Activated T-helper 17 cell treated with anti-CD3 and anti-CD28 coated beads, Interleukin-2, amount 50 U/mL, for 72 hours (primary cell): ENCODE data around the gene HAPLN1. TPM values are rescaled to one million over a fixed set of nuclear protein-coding genes. Genes with fewer than 3 reads are reported as not detected.
A peak's percentile ranks its signal among the peaks of the same experiment; 100 is the strongest.

Experiments used
- ATAC-seq: fragments of 150-1000 bp; cut with Tn5 transposase; replicated peaks from 2 replicates; pipeline ENCODE4 v1.10.0; 2021; ENCODE audit warnings: mild to moderate bottlenecking, moderate library complexity
- H3K27ac Mint-ChIP-seq: one replicate; pipeline ENCODE4 v1.8.0; 2022; ENCODE audit warnings: mixed read lengths
- H3K27me3 Mint-ChIP-seq: one replicate; pipeline ENCODE4 v1.8.0; 2022; ENCODE audit warnings: mixed read lengths
- H3K36me3 Mint-ChIP-seq: one replicate; pipeline ENCODE4 v1.8.0; 2022; ENCODE audit warnings: low read depth, mild to moderate bottlenecking, mixed read lengths
- H3K4me1 Mint-ChIP-seq: one replicate; pipeline ENCODE4 v1.8.0; 2022; ENCODE audit warnings: mixed read lengths
- H3K4me3 Mint-ChIP-seq: one replicate; pipeline ENCODE4 v1.8.0; 2022; ENCODE audit warnings: mild to moderate bottlenecking, mixed read lengths
- H3K9me3 Mint-ChIP-seq: one replicate; pipeline ENCODE4 v1.8.0; 2022; ENCODE audit warnings: mixed read lengths
- total RNA-seq, 2 donors: library from RNA; stranded (reverse); gene quantifications; one replicate each; pipeline ENCODE4 v1.2.3, GENCODE V29; 2022

HAPLN1 gene
- total RNA-seq, 2 donors from 2014 or later, result not detected

- H3K4me1 Mint-ChIP-seq, result no peaks in the 10 kb centered on the region
- no peaks in the 10 kb centered on the region for H3K36me3 Mint-ChIP-seq
- no peak overlapping the region for H3K4me3 Mint-ChIP-seq
- no peak overlapping the region for H3K27ac Mint-ChIP-seq
- peaks cover 11% of the 10 kb centered on the region for H3K27me3 Mint-ChIP-seq
- H3K9me3 Mint-ChIP-seq, result peaks cover 4% of the 10 kb centered on the region
- ATAC-seq, result no peak
Measured at GRCh38 chr5:83729362-83729761, 8.7 kb upstream of the HAPLN1 start.

- Mint-ChIP-seq H3K4me3 (no peak overlapping the region), H3K36me3 (no peaks in the 10 kb centered on the region), H3K9me3 (no peaks in the 10 kb centered on the region), H3K4me1 (peaks cover under 1% of the 10 kb centered on the region), H3K27ac (no peak overlapping the region), H3K27me3 (peaks cover 25% of the 10 kb centered on the region)
- no peak for ATAC-seq
Measured at GRCh38 chr5:83726912-83727311, 6.3 kb upstream of the HAPLN1 start.

GRCh38 chr5:83724935-83725334, 4.3 kb upstream of the HAPLN1 start:
- peaks cover 6% of the 10 kb centered on the region for H3K4me1 Mint-ChIP-seq
- no peak for ATAC-seq

GRCh38 chr5:83724001-83724400, 3.3 kb upstream of the HAPLN1 start:
- H3K27me3 Mint-ChIP-seq, result peaks cover 44% of the 10 kb centered on the region
- no peak for ATAC-seq
- peaks cover 6% of the 10 kb centered on the region for H3K4me1 Mint-ChIP-seq
- no peaks in the 10 kb centered on the region for H3K9me3 Mint-ChIP-seq
- H3K27ac Mint-ChIP-seq, result no peak overlapping the region
- no peak overlapping the region for H3K4me3 Mint-ChIP-seq
- H3K36me3 Mint-ChIP-seq, result no peaks in the 10 kb centered on the region

More at GRCh38 chr5:83724935-83725334, 4.3 kb upstream of the HAPLN1 start:
- H3K27me3 Mint-ChIP-seq, result peaks cover 42% of the 10 kb centered on the region
- no peaks in the 10 kb centered on the region for H3K9me3 Mint-ChIP-seq
- H3K4me3 Mint-ChIP-seq, result no peak overlapping the region
- no peak overlapping the region for H3K27ac Mint-ChIP-seq
- no peaks in the 10 kb centered on the region for H3K36me3 Mint-ChIP-seq

GRCh38 chr5:83723031-83723430, 2.4 kb upstream of the HAPLN1 start:
- Mint-ChIP-seq H3K4me3 (peak overlapping the region; percentile 71), H3K27me3 (peaks cover 50% of the 10 kb centered on the region), H3K36me3 (no peaks in the 10 kb centered on the region), H3K4me1 (peaks cover 6% of the 10 kb centered on the region), H3K9me3 (no peaks in the 10 kb centered on the region), H3K27ac (no peak overlapping the region)
- no peak for ATAC-seq

- peak; percentile 38 for ATAC-seq
- Mint-ChIP-seq H3K4me3 (peak overlapping the region; percentile 71), H3K27ac (no peak overlapping the region), H3K9me3 (no peaks in the 10 kb centered on the region), H3K27me3 (peaks cover 49% of the 10 kb centered on the region), H3K36me3 (no peaks in the 10 kb centered on the region), H3K4me1 (peaks cover 6% of the 10 kb centered on the region)
Measured at GRCh38 chr5:83721953-83722901, 1.6 kb upstream of the HAPLN1 start.

- Mint-ChIP-seq H3K36me3 (no peaks in the 10 kb centered on the region), H3K4me3 (no peak overlapping the region), H3K27ac (no peak overlapping the region), H3K27me3 (peaks cover 47% of the 10 kb centered on the region), H3K9me3 (no peaks in the 10 kb centered on the region), H3K4me1 (peaks cover 6% of the 10 kb centered on the region)
- ATAC-seq, result no peak
Measured at GRCh38 chr5:83718936-83719495, 1.6 kb downstream of the HAPLN1 start.

- ATAC-seq, result peak; percentile 46
- Mint-ChIP-seq H3K27ac (no peak overlapping the region), H3K4me3 (no peak overlapping the region), H3K4me1 (peaks cover 6% of the 10 kb centered on the region), H3K9me3 (no peaks in the 10 kb centered on the region), H3K27me3 (peaks cover 49% of the 10 kb centered on the region), H3K36me3 (no peaks in the 10 kb centered on the region)
Measured at GRCh38 chr5:83718195-83718825, 2.3 kb downstream of the HAPLN1 start.

GRCh38 chr5:83715236-83716065, 5.2 kb downstream of the HAPLN1 start:
- Mint-ChIP-seq H3K36me3 (no peaks in the 10 kb centered on the region), H3K4me3 (no peak overlapping the region), H3K9me3 (no peaks in the 10 kb centered on the region), H3K27ac (no peak overlapping the region), H3K27me3 (peaks cover 24% of the 10 kb centered on the region), H3K4me1 (no peaks in the 10 kb centered on the region)
- ATAC-seq, result no peak

GRCh38 chr5:83714810-83715209, 5.8 kb downstream of the HAPLN1 start:
- ATAC-seq, result no peak
- no peaks in the 10 kb centered on the region for H3K36me3 Mint-ChIP-seq
- no peak overlapping the region for H3K4me3 Mint-ChIP-seq
- no peaks in the 10 kb centered on the region for H3K4me1 Mint-ChIP-seq
- no peak overlapping the region for H3K27ac Mint-ChIP-seq
- H3K9me3 Mint-ChIP-seq, result no peaks in the 10 kb centered on the region
- H3K27me3 Mint-ChIP-seq, result peaks cover 24% of the 10 kb centered on the region

- Mint-ChIP-seq H3K4me3 (no peak overlapping the region), H3K9me3 (no peaks in the 10 kb centered on the region), H3K27ac (no peak overlapping the region), H3K36me3 (no peaks in the 10 kb centered on the region), H3K27me3 (peaks cover 30% of the 10 kb centered on the region), H3K4me1 (no peaks in the 10 kb centered on the region)
- ATAC-seq, result no peak
Measured at GRCh38 chr5:83711982-83712601, 8.6 kb downstream of the HAPLN1 start.

GRCh38 chr5:83709973-83710372, 10.7 kb downstream of the HAPLN1 start:
- Mint-ChIP-seq H3K4me1 (no peaks in the 10 kb centered on the region), H3K27me3 (peaks cover 33% of the 10 kb centered on the region), H3K36me3 (no peaks in the 10 kb centered on the region), H3K27ac (no peak overlapping the region), H3K4me3 (no peak overlapping the region), H3K9me3 (no peaks in the 10 kb centered on the region)
- no peak for ATAC-seq

GRCh38 chr5:83708170-83708569, 12.5 kb downstream of the HAPLN1 start:
- Mint-ChIP-seq H3K9me3 (no peaks in the 10 kb centered on the region), H3K36me3 (no peaks in the 10 kb centered on the region), H3K4me3 (no peak overlapping the region), H3K27ac (no peak overlapping the region), H3K27me3 (peaks cover 38% of the 10 kb centered on the region), H3K4me1 (no peaks in the 10 kb centered on the region)
- ATAC-seq, result no peak

GRCh38 chr5:83703059-83703458, 17.6 kb downstream of the HAPLN1 start:
- Mint-ChIP-seq H3K4me3 (no peak overlapping the region), H3K27ac (no peak overlapping the region), H3K36me3 (no peaks in the 10 kb centered on the region), H3K9me3 (no peaks in the 10 kb centered on the region), H3K27me3 (peaks cover 37% of the 10 kb centered on the region), H3K4me1 (no peaks in the 10 kb centered on the region)
- no peak for ATAC-seq
